ENCODE data around the gene BLMH.

GRCh38 chr17:30224419-30224960, 67.3 kb downstream of the BLMH start:
- no peak for TF ChIP-seq CTCF (IDR thresholded peaks at IDR 0.05)
- no peak for TF ChIP-seq POLR2A (IDR thresholded peaks at IDR 0.05)

Measured in thyroid gland (tissue), 4 donors.